ENCODE results near the gene PPARA.
A peak's percentile ranks its signal among the peaks of the same experiment; 100 is the strongest.

PPARA gene

GRCh38 chr22:46147061-46147460 lies 3.3 kb upstream of the PPARA start:
- H3K27me3 ChIP-seq (replicated peaks in 2 of 5; ENCODE audit: control insufficient read depth in 4 of 5, insufficient read depth in 5 of 5, low read length in 4 of 5), result peaks cover 0 to 12% (median 6%) of the 10 kb centered on the region in 5 experiments
- no peaks in the 10 kb centered on the region for H3K9me3 ChIP-seq (ENCODE audit: control extremely low read depth in 1 of 5, control insufficient read depth in 4 of 5, insufficient read depth in 2 of 5, low read depth in 1 of 5, low read length in 4 of 5)
- H3K4me1 ChIP-seq (ENCODE audit: control extremely low read depth in 1 of 4, control insufficient read depth in 4 of 4, insufficient read depth in 4 of 4, low read length in 3 of 4), result peaks cover 3 to 25% (median 22%) of the 10 kb centered on the region in 4 experiments
- POLR2A ChIA-PET, result no interaction called here
- 93% methylated on average over 7 of the region's 7 CpGs for WGBS (ENCODE audit: insufficient coverage)
- DNase-seq, result no peak
- H3K4me3 ChIP-seq (ENCODE audit: control insufficient read depth in 1 of 7, extremely low read depth in 1 of 7, insufficient read depth in 4 of 7, low read depth in 2 of 7, low read length in 6 of 7), result no peak overlapping the region
- H3K27ac ChIP-seq (ENCODE audit: insufficient read depth in 1 of 2, low read depth in 1 of 2, low read length in 2 of 2, poor library complexity in 1 of 2, severe bottlenecking in 2 of 2), result no peak overlapping the region
- CTCF ChIA-PET, result interaction anchor here (0.8 to 1.3 kb wide), 2 partner anchors 11 to 13 kb away, joined by 3 read pairs; no protein-coding TSS in a partner anchor
- H3K36me3 ChIP-seq (ENCODE audit: control insufficient read depth in 4 of 4, insufficient read depth in 4 of 4, low read length in 3 of 4), result no peaks in the 10 kb centered on the region

- peaks cover 0 to 10% (median 3%) of the 10 kb centered on the region in 5 experiments for H3K27me3 ChIP-seq (replicated peaks in 2 of 5; ENCODE audit: control insufficient read depth in 4 of 5, insufficient read depth in 5 of 5, low read length in 4 of 5)
- H3K9me3 ChIP-seq (ENCODE audit: control extremely low read depth in 1 of 5, control insufficient read depth in 4 of 5, insufficient read depth in 2 of 5, low read depth in 1 of 5, low read length in 4 of 5), result no peaks in the 10 kb centered on the region
- peaks cover 0 to 2% (median under 1%) of the 10 kb centered on the region in 4 experiments for H3K36me3 ChIP-seq (ENCODE audit: control insufficient read depth in 4 of 4, insufficient read depth in 4 of 4, low read length in 3 of 4)
- H3K4me3 ChIP-seq (ENCODE audit: control insufficient read depth in 1 of 7, extremely low read depth in 1 of 7, insufficient read depth in 4 of 7, low read depth in 2 of 7, low read length in 6 of 7), result no peak overlapping the region
- ChIA-PET CTCF (interaction anchor here (0.9 to 1.8 kb wide), 3 partner anchors 10 to 153 kb away, joined by 3 to 4 read pairs (median 4); no protein-coding TSS in a partner anchor), POLR2A (interaction anchor here (1.3 kb wide), 1 partner anchor 36 kb away, joined by 3 read pairs; no protein-coding TSS in a partner anchor)
- peaks cover 3 to 28% (median 26%) of the 10 kb centered on the region in 4 experiments for H3K4me1 ChIP-seq (ENCODE audit: control extremely low read depth in 1 of 4, control insufficient read depth in 4 of 4, insufficient read depth in 4 of 4, low read length in 3 of 4)
- no peak for DNase-seq
- 78% methylated on average over 16 of the region's 19 CpGs for WGBS (ENCODE audit: insufficient coverage)
- H3K27ac ChIP-seq (ENCODE audit: insufficient read depth in 1 of 2, low read depth in 1 of 2, low read length in 2 of 2, poor library complexity in 1 of 2, severe bottlenecking in 2 of 2), result no peak overlapping the region
These were observed 2.7 kb upstream of the PPARA start for GRCh38 chr22:46147471-46148267.

GRCh38 chr22:46148336-46148735 lies 2.0 kb upstream of the PPARA start:
- CTCF ChIA-PET, result interaction anchor here (0.9 to 1.8 kb wide), 3 partner anchors 12 to 154 kb away, joined by 3 to 4 read pairs (median 4); no protein-coding TSS in a partner anchor
- no peak overlapping the region for H3K4me3 ChIP-seq (ENCODE audit: control insufficient read depth in 1 of 7, extremely low read depth in 1 of 7, insufficient read depth in 4 of 7, low read depth in 2 of 7, low read length in 6 of 7)
- 75% methylated on average over 8 of the region's 8 CpGs for WGBS (ENCODE audit: insufficient coverage)
- DNase-seq, result no peak
- H3K9me3 ChIP-seq (ENCODE audit: control extremely low read depth in 1 of 5, control insufficient read depth in 4 of 5, insufficient read depth in 2 of 5, low read depth in 1 of 5, low read length in 4 of 5), result no peaks in the 10 kb centered on the region
- H3K4me1 ChIP-seq (ENCODE audit: control extremely low read depth in 1 of 4, control insufficient read depth in 4 of 4, insufficient read depth in 4 of 4, low read length in 3 of 4), result peaks cover 3 to 28% (median 26%) of the 10 kb centered on the region in 4 experiments
- POLR2A ChIA-PET, result interaction anchor here (1.3 kb wide), 1 partner anchor 35 kb away, joined by 3 read pairs; no protein-coding TSS in a partner anchor
- H3K27ac ChIP-seq (ENCODE audit: insufficient read depth in 1 of 2, low read depth in 1 of 2, low read length in 2 of 2, poor library complexity in 1 of 2, severe bottlenecking in 2 of 2), result no peak overlapping the region
- H3K36me3 ChIP-seq (ENCODE audit: control insufficient read depth in 4 of 4, insufficient read depth in 4 of 4, low read length in 3 of 4), result peaks cover 0 to 3% (median under 1%) of the 10 kb centered on the region in 4 experiments
- H3K27me3 ChIP-seq (replicated peaks in 2 of 5; ENCODE audit: control insufficient read depth in 4 of 5, insufficient read depth in 5 of 5, low read length in 4 of 5), result peaks cover 0 to 10% (median 2%) of the 10 kb centered on the region in 5 experiments

- H3K36me3 ChIP-seq (ENCODE audit: control insufficient read depth in 4 of 4, insufficient read depth in 4 of 4, low read length in 3 of 4), result peaks cover 0 to 3% (median under 1%) of the 10 kb centered on the region in 4 experiments
- CTCF ChIA-PET, result interaction anchor here (1.0 to 1.8 kb wide), 3 partner anchors 12 to 155 kb away, joined by 3 to 4 read pairs (median 4); no protein-coding TSS in a partner anchor
- H3K9me3 ChIP-seq (ENCODE audit: control extremely low read depth in 1 of 5, control insufficient read depth in 4 of 5, insufficient read depth in 2 of 5, low read depth in 1 of 5, low read length in 4 of 5), result no peaks in the 10 kb centered on the region
- H3K4me3 ChIP-seq (ENCODE audit: control insufficient read depth in 1 of 7, extremely low read depth in 1 of 7, insufficient read depth in 4 of 7, low read depth in 2 of 7, low read length in 6 of 7), result peak overlapping the region; percentile 64 to 81 (median 73)
- no peak overlapping the region for H3K27ac ChIP-seq (ENCODE audit: insufficient read depth in 1 of 2, low read depth in 1 of 2, low read length in 2 of 2, poor library complexity in 1 of 2, severe bottlenecking in 2 of 2)
- peaks cover 0 to 10% (median 2%) of the 10 kb centered on the region in 5 experiments for H3K27me3 ChIP-seq (replicated peaks in 2 of 5; ENCODE audit: control insufficient read depth in 4 of 5, insufficient read depth in 5 of 5, low read length in 4 of 5)
- peaks cover 3 to 28% (median 26%) of the 10 kb centered on the region in 4 experiments for H3K4me1 ChIP-seq (ENCODE audit: control extremely low read depth in 1 of 4, control insufficient read depth in 4 of 4, insufficient read depth in 4 of 4, low read length in 3 of 4)
- WGBS (ENCODE audit: insufficient coverage), result 28% methylated on average over 8 of the region's 12 CpGs
- DNase-seq, result peak in 1 of 3 donors; percentile 51
- POLR2A ChIA-PET, result interaction anchor here (0.6 to 1.3 kb wide), 3 partner anchors 35 to 854 kb away, joined by 3 to 4 read pairs (median 3); no protein-coding TSS in a partner anchor
These were observed 1.4 kb upstream of the PPARA start for GRCh38 chr22:46148816-46149511.

GRCh38 chr22:46149512-46150033 lies 753 bp upstream of the PPARA start:
- WGBS (ENCODE audit: insufficient coverage), result 0% methylated on average over 36 of the region's 39 CpGs

GRCh38 chr22:46150655-46151477 lies 540 bp downstream of the PPARA start:
- CTCF ChIA-PET, result interaction anchor here (1.6 kb wide), 1 partner anchor 10 kb away, joined by 11 read pairs; no protein-coding TSS in a partner anchor

More at GRCh38 chr22:46149512-46150033, 753 bp upstream of the PPARA start:
- DNase-seq, result peak in 1 of 3 donors; percentile 36
- Histone ChIP-seq H3K4me3 (ENCODE audit: control insufficient read depth in 1 of 7, extremely low read depth in 1 of 7, insufficient read depth in 4 of 7, low read depth in 2 of 7, low read length in 6 of 7) (peak overlapping the region; percentile 64 to 81 (median 73)), H3K9me3 (ENCODE audit: control extremely low read depth in 1 of 5, control insufficient read depth in 4 of 5, insufficient read depth in 2 of 5, low read depth in 1 of 5, low read length in 4 of 5) (no peaks in the 10 kb centered on the region), H3K27me3 (replicated peaks in 2 of 5; ENCODE audit: control insufficient read depth in 4 of 5, insufficient read depth in 5 of 5, low read length in 4 of 5) (peaks cover 0 to 10% (median 2%) of the 10 kb centered on the region in 5 experiments), H3K27ac (ENCODE audit: insufficient read depth in 1 of 2, low read depth in 1 of 2, low read length in 2 of 2, poor library complexity in 1 of 2, severe bottlenecking in 2 of 2) (no peak overlapping the region), H3K36me3 (ENCODE audit: control insufficient read depth in 4 of 4, insufficient read depth in 4 of 4, low read length in 3 of 4) (peaks cover 0 to 3% (median under 1%) of the 10 kb centered on the region in 4 experiments), H3K4me1 (ENCODE audit: control extremely low read depth in 1 of 4, control insufficient read depth in 4 of 4, insufficient read depth in 4 of 4, low read length in 3 of 4) (peaks cover 3 to 28% (median 26%) of the 10 kb centered on the region in 4 experiments)
- ChIA-PET POLR2A (interaction anchor here (0.6 to 0.7 kb wide), 3 partner anchors 147 to 853 kb away, joined by 3 to 4 read pairs (median 3); partner anchors contain the start of gene GTSE1), CTCF (interaction anchor here (1.0 kb wide), 2 partner anchors 12 to 27 kb away, joined by 3 to 4 read pairs; no protein-coding TSS in a partner anchor)

More at GRCh38 chr22:46150655-46151477, 540 bp downstream of the PPARA start:
- H3K4me3 ChIP-seq (ENCODE audit: control insufficient read depth in 1 of 7, extremely low read depth in 1 of 7, insufficient read depth in 4 of 7, low read depth in 2 of 7, low read length in 6 of 7), result peak overlapping the region; percentile 47 to 86 (median 80)
- DNase-seq, result peak in 2 of 3 donors; percentile 56 to 59
- POLR2A ChIA-PET, result no interaction called here
- H3K9me3 ChIP-seq (ENCODE audit: control extremely low read depth in 1 of 5, control insufficient read depth in 4 of 5, insufficient read depth in 2 of 5, low read depth in 1 of 5, low read length in 4 of 5), result no peaks in the 10 kb centered on the region
- peak overlapping the region in 1 of 2 experiments; percentile 64 for H3K27ac ChIP-seq (ENCODE audit: insufficient read depth in 1 of 2, low read depth in 1 of 2, low read length in 2 of 2, poor library complexity in 1 of 2, severe bottlenecking in 2 of 2)
- H3K36me3 ChIP-seq (ENCODE audit: control insufficient read depth in 4 of 4, insufficient read depth in 4 of 4, low read length in 3 of 4), result peaks cover 0 to 4% (median 3%) of the 10 kb centered on the region in 4 experiments
- H3K27me3 ChIP-seq (replicated peaks in 2 of 5; ENCODE audit: control insufficient read depth in 4 of 5, insufficient read depth in 5 of 5, low read length in 4 of 5), result peaks cover 0 to 10% (median 2%) of the 10 kb centered on the region in 5 experiments
- H3K4me1 ChIP-seq (ENCODE audit: control extremely low read depth in 1 of 4, control insufficient read depth in 4 of 4, insufficient read depth in 4 of 4, low read length in 3 of 4), result peaks cover 3 to 28% (median 26%) of the 10 kb centered on the region in 4 experiments
- WGBS (ENCODE audit: insufficient coverage), result 0% methylated on average over 73 of the region's 101 CpGs

Measured in common myeloid progenitor, CD34-positive (primary cell).